ENCODE data around the gene SEMA7A.

Gene SEMA7A

GRCh38 chr15:74415966-74416916, 17.5 kb downstream of the SEMA7A start:
- DNase-seq (ENCODE audit: low read depth) = no peak

- no peak for DNase-seq (ENCODE audit: low read depth)
These were observed 19.0 kb downstream of the SEMA7A start for GRCh38 chr15:74414603-74415338.

- no peak for DNase-seq (ENCODE audit: low read depth)
These were observed 19.6 kb downstream of the SEMA7A start for GRCh38 chr15:74414081-74414580.

- DNase-seq (ENCODE audit: low read depth) = no peak
These were observed 20.2 kb downstream of the SEMA7A start for GRCh38 chr15:74413350-74414080.

- DNase-seq (ENCODE audit: low read depth) = no peak
These were observed 21.6 kb downstream of the SEMA7A start for GRCh38 chr15:74412159-74412558.

- DNase-seq (ENCODE audit: low read depth) = no peak
These were observed 22.1 kb downstream of the SEMA7A start for GRCh38 chr15:74411686-74412085.

- DNase-seq (ENCODE audit: low read depth) = no peak
These were observed 23.3 kb downstream of the SEMA7A start for GRCh38 chr15:74410502-74410901.

- no peak for DNase-seq (ENCODE audit: low read depth)
These were observed 24.5 kb downstream of the SEMA7A start for GRCh38 chr15:74409225-74409624.

- DNase-seq (ENCODE audit: low read depth) = no peak
These were observed 24.9 kb downstream of the SEMA7A start for GRCh38 chr15:74408815-74409214.

- no peak for DNase-seq (ENCODE audit: low read depth)
These were observed 25.4 kb downstream of the SEMA7A start for GRCh38 chr15:74408385-74408784.

GRCh38 chr15:74406992-74407705, 26.6 kb downstream of the SEMA7A start:
- DNase-seq (ENCODE audit: low read depth) = peak; percentile 77

GRCh38 chr15:74406517-74406916, 27.2 kb downstream of the SEMA7A start:
- DNase-seq (ENCODE audit: low read depth) = no peak

GRCh38 chr15:74405823-74406222, 27.9 kb downstream of the SEMA7A start:
- no peak for DNase-seq (ENCODE audit: low read depth)

- DNase-seq (ENCODE audit: low read depth) = no peak
These were observed 29.7 kb downstream of the SEMA7A start for GRCh38 chr15:74403991-74404563.

- no peak for DNase-seq (ENCODE audit: low read depth)
These were observed 30.2 kb downstream of the SEMA7A start for GRCh38 chr15:74403588-74403919.

- DNase-seq (ENCODE audit: low read depth) = no peak
These were observed 30.7 kb downstream of the SEMA7A start for GRCh38 chr15:74402873-74403587.

GRCh38 chr15:74402337-74402841, 31.4 kb downstream of the SEMA7A start:
- no peak for DNase-seq (ENCODE audit: low read depth)

GRCh38 chr15:74400915-74401757, 32.6 kb downstream of the SEMA7A start:
- no peak for DNase-seq (ENCODE audit: low read depth)

- no peak for DNase-seq (ENCODE audit: low read depth)
These were observed 33.4 kb downstream of the SEMA7A start for GRCh38 chr15:74400313-74400860.

Measured in non-pigmented ciliary epithelial cell (primary cell).